Measurements from ENCODE around the gene ZNF143.
"Not testable (repeated sequence)": the region's sequence is repeated elsewhere in the genome, so short reads cannot be mapped to it uniquely, and the experiment has no call there.

The ZNF143 gene

DNA sequence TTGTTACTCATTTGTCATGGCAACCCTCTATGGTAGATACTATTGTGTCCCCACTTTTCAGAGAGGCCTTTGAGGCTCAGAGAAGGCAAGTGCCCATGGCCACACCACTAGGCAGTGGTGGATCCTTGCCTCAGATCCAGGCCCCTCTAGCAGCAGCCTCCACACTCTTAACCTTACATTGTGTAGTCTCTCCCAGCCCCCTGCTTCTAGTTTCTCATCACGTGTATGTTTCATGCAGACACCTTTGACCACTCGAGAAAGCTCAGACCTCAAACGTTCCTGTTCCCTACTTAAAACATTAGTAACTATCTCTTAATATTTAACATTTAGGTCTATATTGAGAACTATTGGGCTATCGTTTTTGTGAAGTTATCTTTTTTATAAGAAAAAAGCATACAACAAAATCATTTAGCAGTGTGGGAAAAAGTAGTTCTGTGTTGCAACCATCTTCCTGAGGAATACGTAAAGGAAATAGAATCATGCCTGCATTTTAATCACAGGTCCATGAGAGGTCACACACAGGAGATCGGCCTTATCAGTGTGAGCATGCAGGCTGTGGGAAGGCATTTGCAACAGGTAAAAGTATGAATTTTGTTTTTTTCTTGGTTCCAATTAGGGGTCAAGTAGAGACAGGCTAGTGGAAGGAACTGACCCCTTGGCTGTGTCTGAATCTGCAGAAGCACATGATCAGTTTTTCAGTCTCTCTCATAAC is 35.1 kb downstream of the ZNF143 start:
- no peak overlapping the region for H3K4me3 ChIP-seq (ENCODE audit: low read depth, low read length)

DNA sequence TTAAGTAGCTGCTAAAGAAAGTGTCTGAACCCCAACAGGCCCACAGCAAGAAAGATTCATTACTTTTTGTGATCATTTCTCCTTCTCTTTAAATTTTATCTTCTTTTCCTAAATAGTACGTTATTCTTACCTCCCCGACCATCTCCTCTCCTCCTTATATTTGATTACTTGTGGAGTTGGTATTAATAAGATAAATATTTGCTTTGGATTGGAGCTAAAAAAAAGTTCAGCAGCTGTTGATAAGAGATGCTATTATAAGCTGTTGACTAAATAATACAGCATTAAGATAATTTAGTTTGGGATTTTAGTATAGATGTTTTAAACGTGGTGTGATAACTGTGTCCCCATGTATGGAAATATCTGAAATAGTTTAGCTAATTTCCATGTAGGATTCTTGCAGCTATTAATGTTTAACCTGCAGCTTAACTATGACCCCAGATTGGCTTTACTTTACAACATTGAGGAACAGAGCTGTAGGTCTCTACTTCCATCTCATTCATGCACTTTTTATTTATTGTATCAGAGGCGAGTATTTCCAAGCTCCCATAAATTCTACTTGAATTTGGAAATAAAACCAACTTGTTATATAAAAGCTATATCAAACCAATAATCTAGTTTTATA is 37.8 kb downstream of the ZNF143 start:
- H3K4me3 ChIP-seq (ENCODE audit: low read depth, low read length), result no peak overlapping the region

DNA sequence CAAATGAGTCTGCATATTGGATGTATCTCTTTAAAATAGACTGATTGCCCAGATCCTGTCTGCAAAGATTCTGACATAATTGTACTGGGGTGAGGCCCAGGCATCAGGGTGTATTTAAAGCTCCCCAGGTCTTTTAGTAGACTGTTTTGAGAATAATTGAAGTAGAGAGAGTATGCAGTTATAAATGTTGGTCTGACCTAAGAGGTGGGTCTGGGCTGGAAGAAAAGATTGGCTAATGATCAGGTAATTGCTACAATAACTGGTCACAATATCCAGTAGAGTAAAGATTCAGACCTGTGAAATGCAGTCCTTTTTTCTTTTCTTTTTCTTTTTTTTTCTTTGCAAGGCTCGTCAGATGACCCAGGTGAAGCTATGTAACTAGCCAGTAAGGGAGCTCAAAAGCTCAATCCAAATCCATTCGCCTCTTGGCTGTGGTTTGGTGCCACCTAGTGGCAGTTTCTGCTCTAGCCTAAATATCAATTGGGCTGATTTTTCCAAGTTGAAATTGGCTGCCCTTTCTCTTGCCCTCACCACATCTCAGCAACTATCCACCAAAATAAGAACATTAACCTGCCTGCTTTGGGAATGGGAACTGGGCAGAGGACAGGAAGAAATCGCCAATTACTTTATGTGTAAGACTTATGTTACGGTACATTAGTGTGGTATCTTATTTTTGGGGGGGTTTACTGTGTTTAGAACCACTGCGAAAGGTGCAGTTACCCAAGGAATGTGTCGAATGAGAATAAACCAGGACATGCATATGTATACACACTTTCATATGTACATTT is 45.9 kb downstream of the ZNF143 start:
- no peak overlapping the region for H3K4me3 ChIP-seq (ENCODE audit: low read depth, low read length)

DNA sequence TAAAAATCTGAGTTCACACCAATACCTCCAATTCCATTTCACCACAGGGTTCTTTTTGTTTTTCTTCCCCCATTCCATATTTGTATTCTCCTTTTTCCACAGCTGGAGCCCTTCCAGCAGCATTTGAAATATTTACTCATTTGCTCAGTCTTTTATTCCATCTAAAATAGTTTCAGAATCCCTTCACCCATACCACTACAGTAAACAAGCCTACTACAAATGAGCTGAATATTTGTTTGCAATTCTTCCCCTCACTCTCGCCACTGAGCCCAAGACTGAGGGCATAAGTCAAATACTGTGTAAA is 46.4 kb downstream of the ZNF143 start:
- no peak overlapping the region for H3K4me3 ChIP-seq (ENCODE audit: low read depth, low read length)

DNA sequence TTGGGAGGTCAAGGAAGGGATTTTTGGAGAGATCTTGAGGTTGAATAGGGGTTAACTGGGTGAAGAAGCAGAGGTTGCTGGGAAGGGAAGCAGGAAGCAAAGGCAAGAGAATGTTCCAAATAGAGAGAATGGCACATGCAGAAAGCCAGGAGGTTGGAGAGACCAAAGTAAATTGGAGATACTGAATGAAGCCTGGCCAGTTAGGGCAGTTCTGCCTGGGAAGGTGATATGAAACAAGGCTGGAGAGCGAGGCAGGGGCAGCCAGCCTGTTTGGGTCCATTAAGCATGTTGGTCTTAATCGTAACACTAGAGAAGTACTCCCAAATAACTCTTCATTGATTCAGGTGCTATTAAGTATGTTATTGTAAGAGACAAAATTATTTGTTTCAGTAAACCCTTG is 48.2 kb downstream of the ZNF143 start:
- no peak overlapping the region for H3K4me3 ChIP-seq (ENCODE audit: low read depth, low read length)

DNA sequence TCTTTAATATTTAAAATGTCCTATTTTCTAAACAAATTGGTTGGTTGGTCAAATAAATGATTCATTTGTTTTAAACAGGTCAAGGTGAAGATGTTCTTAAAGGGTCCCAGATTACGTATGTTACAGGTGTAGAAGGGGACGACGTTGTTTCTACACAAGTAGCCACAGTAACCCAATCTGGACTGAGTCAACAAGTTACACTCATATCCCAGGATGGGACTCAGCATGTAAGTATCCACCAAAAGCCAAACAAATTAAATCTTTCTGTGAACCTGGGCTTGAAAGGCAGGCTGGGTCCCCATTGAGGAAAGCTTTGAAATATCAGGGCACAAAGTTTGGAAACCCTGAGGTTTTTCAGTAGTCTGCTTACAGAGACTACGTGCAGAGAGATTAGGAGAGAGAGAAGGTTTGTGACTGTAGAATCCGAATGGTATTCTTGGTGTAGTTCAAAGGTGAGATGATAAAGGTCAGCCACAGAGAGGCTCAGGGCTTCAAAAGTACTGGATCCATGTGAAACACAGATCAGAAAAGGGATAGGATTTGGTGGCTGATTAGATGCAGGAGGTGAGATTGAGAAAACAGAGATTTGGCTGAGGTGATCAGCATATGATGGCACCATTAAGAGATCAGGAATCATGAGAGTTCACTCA is 51.7 kb downstream of the ZNF143 start:
- no peak overlapping the region for H3K4me3 ChIP-seq (ENCODE audit: low read depth, low read length)

DNA sequence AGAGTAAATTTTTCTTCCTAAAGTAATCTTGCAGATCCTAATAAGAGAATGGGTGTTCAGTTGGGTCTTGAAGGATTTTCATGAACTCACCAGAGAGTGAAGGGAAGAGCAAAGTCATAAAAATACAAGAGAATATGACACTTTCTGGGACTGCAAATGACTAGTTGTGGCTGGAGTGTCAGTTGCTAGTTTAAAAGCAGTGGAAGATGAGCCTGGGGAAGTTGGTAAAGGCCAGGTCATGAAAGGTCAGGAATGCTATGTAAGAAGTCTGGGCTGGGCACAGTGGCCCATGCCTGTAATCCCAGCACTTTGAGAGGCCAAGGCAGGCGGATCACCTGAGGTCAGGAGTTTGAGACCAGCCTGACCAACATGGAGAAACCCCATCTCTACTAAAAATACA is 53.8 kb downstream of the ZNF143 start:
- not testable (repeated sequence) for H3K4me3 ChIP-seq (ENCODE audit: low read depth, low read length)

DNA sequence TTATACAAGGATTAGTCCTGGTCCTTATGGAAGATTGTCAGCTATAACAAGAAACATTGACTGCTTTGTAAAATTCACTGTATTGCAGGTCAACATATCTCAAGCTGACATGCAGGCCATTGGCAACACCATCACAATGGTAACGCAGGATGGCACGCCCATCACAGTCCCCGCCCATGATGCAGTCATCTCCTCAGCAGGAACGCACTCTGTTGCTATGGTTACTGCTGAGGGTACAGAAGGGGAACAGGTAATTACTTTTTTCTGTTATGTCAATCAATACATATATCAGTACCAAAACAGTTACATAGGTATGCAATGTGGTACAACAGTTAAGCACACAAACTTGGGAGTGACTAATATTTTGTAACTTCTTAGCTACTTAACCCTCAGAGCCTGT is 55.3 kb downstream of the ZNF143 start:
- no peak overlapping the region for H3K4me3 ChIP-seq (ENCODE audit: low read depth, low read length)

DNA sequence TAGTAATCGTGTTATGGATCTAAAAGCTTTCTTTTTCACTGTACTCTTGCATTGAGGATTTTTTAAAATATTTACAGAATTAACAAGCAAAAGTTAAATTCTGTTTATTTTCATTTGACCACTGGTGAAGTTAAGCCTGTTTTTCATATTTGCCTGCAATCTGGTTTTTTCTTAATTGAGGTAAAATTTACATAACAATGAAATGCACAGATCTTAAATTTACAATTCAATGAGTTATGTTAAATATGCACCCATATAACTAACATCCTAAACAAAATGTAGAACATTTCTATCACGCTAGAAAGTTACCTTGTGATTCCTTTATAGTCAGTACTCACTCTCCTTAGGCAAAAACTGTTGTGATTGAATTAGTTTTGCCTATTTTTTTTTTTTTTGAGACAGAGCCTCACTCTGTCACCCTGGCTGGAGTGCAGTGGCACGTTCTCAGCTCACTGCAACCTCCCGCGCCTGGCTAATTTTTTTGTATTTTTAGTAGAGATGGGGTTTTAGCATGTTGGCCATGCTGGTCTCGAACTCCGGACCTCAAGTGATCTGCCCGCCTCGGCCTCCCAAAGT is 58.1 kb downstream of the ZNF143 start:
- no peak overlapping the region for H3K4me3 ChIP-seq (ENCODE audit: low read depth, low read length)

DNA sequence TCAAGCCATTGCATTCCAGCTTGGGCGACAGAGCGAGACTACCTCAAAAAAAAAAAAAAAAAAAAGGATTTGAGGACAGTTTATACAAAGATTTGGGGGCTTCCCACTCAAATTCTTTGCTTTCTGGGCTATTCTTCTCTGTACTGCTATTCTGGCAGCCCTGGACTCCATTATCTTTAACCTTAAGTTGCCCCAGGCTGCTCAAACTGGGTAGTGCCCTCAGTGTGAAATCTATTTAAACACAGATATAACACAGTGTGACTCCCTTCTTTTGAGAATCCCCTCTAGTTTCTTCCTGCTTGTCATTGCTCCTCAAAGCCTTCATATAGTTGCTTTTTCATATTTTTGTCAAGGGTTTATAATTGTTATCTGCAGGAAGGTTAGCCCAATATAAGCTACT is 63.2 kb downstream of the ZNF143 start:
- H3K4me3 ChIP-seq (ENCODE audit: low read depth, low read length), result no peak overlapping the region

DNA sequence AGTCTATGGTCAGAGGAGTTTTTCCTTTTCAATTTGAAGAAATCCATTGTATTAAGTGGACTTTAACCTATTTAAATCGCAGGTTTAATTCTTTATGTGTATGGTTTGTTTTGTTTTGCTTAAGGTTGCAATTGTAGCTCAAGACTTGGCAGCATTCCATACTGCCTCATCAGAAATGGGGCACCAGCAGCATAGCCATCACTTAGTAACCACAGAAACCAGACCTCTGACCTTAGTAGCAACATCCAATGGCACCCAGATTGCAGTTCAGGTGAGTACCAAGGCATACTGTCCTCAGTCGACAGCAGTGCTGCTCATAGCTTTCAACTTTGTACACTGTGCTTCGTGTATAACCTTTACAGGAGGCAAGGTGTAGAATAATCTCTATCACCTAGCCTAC is 64.3 kb downstream of the ZNF143 start:
- no peak overlapping the region for H3K4me3 ChIP-seq (ENCODE audit: low read depth, low read length)

DNA sequence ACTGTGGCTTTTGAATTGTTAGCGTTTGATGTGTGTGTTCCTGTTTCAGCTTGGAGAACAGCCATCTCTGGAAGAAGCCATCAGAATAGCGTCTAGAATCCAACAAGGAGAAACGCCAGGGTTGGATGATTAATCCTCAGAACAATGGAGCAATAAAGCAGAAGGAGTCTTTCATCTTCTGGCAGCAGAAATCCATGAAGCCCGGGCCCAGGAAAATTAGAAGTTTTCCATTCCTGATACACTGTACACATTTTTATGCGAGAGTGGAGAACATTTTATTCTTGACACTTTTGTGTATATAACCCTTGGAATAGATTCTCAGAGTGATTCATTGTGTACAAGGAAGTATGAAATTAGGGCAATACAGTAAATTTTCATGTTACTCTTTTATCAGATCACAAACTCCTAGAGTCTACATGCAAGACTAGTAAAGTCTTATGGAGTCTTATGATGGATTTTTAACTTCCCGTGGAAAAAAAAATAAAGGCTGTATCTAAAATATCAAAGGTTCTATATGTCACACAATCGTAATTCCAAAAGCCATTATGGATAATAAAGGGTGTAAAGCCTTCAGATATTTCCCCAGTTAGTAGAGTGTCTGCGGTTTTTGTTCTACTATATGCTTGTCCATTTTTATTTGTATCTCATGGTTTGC is 66.8 kb downstream of the ZNF143 start:
- H3K4me3 ChIP-seq (ENCODE audit: low read depth, low read length), result no peak overlapping the region

DNA sequence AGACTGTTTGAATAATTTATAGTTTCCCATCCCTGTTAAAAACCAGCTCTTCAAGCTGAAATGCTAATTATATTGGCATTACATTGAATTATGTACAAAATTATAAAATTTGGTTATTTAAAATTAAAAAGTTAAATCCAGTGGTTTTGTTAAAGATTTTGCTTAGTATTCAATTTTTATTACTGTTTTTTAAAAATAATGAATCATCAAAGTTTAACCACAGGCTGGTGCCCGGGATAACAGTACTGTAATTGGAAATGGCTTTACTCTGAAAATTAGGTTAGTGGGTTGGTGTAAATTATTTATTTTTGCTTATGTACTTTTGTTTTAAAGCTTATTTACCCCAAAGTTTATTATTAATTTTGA is 67.3 kb downstream of the ZNF143 start:
- H3K4me3 ChIP-seq (ENCODE audit: low read depth, low read length), result no peak overlapping the region

DNA sequence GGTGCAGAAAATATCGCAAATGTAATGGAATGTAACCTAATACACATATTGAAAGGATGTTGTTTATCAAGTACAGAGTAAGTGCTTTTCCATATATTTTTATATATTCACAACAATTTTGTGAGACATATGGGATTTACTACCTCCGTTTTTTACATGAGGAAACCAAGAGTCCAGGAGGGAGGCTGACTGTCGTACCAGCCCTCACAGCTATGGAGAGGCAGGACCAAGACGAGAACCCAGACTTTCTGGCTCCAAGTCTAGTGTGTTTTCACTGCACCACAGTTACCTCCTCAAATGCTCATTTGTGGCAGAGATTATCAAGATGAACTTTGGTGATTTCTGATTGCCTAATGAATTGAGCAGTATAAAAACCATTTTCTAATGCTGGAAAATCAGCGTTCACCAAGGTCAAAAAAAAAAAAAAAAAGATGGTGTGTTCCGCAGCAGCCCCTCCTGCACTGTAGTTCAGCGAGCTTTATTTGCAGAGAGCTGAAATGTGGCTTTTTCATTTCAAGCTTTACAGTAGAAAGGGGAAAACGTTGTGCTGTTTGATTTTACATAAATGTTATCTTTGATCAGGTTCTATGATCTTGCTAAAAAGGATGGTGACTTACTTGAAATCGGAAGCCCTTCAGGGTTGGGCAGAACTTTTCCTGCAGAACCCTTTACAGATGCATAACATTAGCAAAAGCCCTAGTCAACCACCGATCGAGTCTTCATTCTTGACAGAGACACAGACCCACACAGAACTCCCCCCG is 67.9 kb downstream of the ZNF143 start:
- no peak overlapping the region for H3K4me3 ChIP-seq (ENCODE audit: low read depth, low read length)

DNA sequence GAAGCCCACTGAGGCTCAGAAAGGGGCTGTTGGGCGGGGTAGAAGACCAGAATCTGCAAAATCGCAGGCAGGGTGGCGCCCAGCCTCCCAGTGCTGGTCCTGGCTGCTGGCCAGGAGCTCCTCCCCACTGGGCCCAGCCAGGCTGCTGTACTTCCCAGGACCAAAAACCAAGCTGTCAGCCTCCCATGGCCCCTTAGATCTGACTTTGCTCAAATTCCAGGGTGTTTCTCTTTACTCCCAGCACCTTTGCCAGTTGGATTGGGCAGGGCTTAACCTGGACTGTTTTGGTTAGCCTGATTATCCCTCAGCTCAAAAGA is 68.5 kb downstream of the ZNF143 start:
- H3K4me3 ChIP-seq (ENCODE audit: low read depth, low read length), result no peak overlapping the region

DNA sequence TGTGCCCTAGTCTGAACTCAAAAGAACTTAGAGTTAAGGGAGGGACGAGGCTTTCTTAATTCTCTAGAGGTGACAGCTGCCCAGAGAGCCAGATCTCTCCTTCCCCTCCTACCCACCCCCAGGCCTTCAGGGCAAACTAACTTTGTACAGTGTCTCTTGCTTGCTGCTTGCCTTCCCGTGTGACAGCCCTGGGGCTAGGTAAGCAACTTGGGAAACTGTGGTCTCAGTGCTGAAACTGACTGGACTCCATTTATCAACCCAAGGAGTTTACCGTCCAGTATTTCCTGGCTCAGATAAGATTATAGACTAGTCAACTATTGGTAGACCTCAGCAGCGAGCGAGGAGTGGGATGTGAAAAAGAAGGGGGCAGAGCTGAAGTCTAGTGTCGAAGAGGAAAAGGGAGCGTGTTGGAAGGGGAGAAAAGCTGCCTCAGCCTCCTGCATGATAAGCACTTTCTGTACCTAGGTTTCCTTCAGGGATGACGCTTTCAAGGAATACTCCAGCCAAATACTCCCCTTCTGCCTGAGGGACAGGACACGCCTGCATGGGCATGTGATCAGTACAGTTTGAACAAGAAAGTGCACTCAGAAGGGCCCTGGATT is 69.3 kb downstream of the ZNF143 start:
- no peak overlapping the region for H3K4me3 ChIP-seq (ENCODE audit: low read depth, low read length)

DNA sequence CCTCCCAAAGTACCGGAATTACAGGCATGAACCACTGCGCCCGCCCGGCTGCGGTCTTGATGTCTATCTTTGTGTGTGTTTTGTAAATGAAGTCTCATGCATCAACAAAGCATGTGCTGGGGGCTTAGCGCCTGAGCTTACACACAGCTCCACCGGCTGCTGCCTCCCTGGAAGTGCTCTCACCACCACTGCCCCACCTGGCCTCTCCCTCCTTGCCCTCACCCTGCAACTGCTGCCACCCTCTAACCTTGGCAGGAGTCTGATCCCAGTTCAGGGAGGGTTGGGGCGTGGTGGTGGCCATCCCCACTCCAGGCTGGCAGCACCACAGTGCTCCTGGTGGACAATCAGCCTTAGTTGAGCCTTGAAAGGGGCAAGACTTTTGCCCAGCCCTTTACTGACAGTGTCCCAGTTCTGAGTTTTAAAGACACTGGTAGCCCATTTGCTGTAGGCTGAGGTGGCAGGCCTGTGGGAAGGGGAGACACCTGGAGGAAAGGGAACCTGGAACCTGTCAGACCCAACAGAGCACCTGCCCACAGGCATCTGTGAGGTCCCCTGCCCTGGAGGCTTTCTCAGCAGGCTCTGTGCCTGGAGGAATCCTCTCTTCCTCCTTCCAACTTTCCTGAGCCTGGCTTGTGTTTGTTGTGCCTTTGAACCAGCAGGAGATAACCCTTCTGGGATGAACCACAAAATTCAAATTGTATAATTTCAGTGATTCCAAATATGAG is 70.3 kb downstream of the ZNF143 start:
- H3K4me3 ChIP-seq (ENCODE audit: low read depth, low read length), result no peak overlapping the region

DNA sequence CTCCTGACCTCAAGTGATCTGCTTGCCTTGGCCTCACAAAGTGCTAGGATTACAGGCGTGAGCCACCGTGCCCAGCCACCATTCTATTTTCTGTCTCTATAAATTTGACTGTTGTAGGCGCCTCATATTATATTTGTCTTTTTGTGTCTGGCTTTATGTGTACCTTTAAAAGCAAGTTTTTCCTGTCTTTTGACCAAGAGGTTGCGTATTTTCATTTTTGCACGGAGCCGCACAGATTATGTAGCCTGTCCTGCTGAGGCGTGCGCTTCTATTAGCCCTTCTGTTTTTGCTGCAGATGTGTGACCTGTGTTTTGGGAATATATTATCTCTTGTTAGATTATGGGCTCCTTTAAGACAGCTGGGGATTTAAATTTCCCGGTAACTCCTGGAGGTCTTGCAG is 72.2 kb downstream of the ZNF143 start:
- no peak overlapping the region for H3K4me3 ChIP-seq (ENCODE audit: low read depth, low read length)

DNA sequence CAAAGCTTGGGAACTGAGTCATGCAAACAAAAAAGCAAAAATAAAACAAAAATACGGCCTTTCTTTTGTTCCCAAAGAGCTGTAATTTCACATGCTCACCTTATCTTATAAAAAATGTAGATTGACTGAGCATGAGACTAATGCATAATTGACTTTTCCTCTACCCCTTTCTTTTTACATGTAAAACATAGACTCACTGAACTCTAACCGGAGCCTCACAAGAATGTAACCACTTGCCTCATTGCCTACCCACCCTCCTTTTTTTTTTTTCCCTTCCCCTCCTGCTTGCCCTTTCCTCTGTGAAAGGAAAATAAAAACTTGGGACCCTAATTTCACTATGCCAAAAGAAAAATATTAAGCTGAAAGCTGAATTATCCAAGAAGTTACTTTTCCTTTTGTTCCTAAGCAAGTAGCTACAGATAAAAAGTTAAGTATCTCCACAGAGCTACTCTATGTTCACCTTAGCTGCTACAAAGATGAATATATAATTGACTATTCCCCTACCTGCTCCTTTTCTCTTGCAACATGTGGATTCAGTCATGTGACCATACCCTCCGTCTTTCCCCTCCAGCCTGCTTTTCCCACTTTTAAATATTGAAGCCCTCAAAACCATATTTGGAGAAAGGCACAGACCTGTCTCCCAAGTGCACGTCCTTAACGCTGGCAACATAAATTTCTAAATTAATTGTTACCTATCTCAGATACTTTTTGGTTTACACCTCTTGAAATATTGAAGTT is 73.1 kb downstream of the ZNF143 start:
- H3K4me3 ChIP-seq (ENCODE audit: low read depth, low read length), result no peak overlapping the region

All from iPS-11a (cell line).